H1 (cell line): Measurements from ENCODE around the gene LHPP. TPM values are rescaled to one million over a fixed set of nuclear protein-coding genes. Genes with fewer than 3 reads are reported as not detected.

Source experiments
- CTCF ChIA-PET: fragments of 300-600 bp; sonication (Branson Sonifier 250); formaldehyde crosslinking; loops from one replicate; lab custom pipeline; 2021; ENCODE audit not compliant: partially characterized antibody; lab: Charles Lee
- POLR2A ChIA-PET: fragments of 300-600 bp; sonication (Branson Sonifier 250); formaldehyde crosslinking; loops from one replicate; lab custom pipeline; 2021; ENCODE audit warnings: inconsistent platforms; ENCODE audit not compliant: partially characterized antibody; lab: Charles Lee
- DNase-seq, 2 experiments: peaks; one replicate each; pipeline versions ENCODE4 v3.0.0 to v3.0.0-alpha.2; 2010 to 2022; ENCODE audit warnings: low spot score in 2 of 2, low read depth in 1 of 2, mixed read lengths in 1 of 2
- FAIRE-seq: peaks from 2 replicates; lab custom pipeline; 2011; peaks lifted over from hg19 to GRCh38; lab: Jason Lieb, UNC
- H2AFZ ChIP-seq: 2 replicates; pipeline ENCODE4 v1.8.1; 2012; ENCODE audit warnings: low read length, inconsistent platforms
- H2AK5ac ChIP-seq: 2 replicates; pipeline ENCODE4 v1.6.1; 2013; ENCODE audit warnings: low read depth, low read length
- H2BK120ac ChIP-seq: replicated peaks from 2 replicates; pipeline ENCODE3; 2013; ENCODE audit warnings: low read depth, low read length, inconsistent platforms
- H2BK12ac ChIP-seq: 2 replicates; pipeline ENCODE4 v1.6.1; 2013; ENCODE audit warnings: low read depth, low read length
- H2BK15ac ChIP-seq: 2 replicates; pipeline ENCODE4 v1.6.1; 2013; ENCODE audit warnings: low read length
- H2BK20ac ChIP-seq: 2 replicates; pipeline ENCODE4 v1.6.1; 2013; ENCODE audit warnings: low read length
- H2BK5ac ChIP-seq: 2 replicates; pipeline ENCODE4 v1.6.1; 2013; ENCODE audit warnings: low read depth, low read length
- H3K14ac ChIP-seq: 2 replicates; pipeline ENCODE4 v1.6.1; 2013; ENCODE audit warnings: inconsistent platforms; ENCODE audit not compliant: insufficient read length
- H3K18ac ChIP-seq: 2 replicates; pipeline ENCODE4 v1.6.1; 2013; ENCODE audit warnings: low read length; ENCODE audit errors: extremely low read depth
- H3K23ac ChIP-seq: 2 replicates; pipeline ENCODE4 v1.6.1; 2013; ENCODE audit warnings: inconsistent platforms; ENCODE audit not compliant: insufficient read length
- H3K23me2 ChIP-seq: 2 replicates; pipeline ENCODE4 v1.6.1; 2013; ENCODE audit warnings: low read depth, low read length
- H3K27ac ChIP-seq: 2 replicates; pipeline ENCODE4 v1.6.1; 2011; ENCODE audit warnings: low read depth, low read length, inconsistent platforms
- H3K27me3 ChIP-seq, 4 experiments: replicated peaks in 1 of 4; 1 replicate in 1 of 4; 2 replicates in 3 of 4; pipeline versions ENCODE4 v1.6.1 to v1.8.1; 2011 to 2013; ENCODE audit warnings: low read length in 3 of 4, mild to moderate bottlenecking in 3 of 4, inconsistent platforms in 2 of 4, mixed read lengths in 2 of 4, moderate library complexity in 1 of 4; ENCODE audit not compliant: control insufficient read depth in 3 of 4, insufficient read depth in 3 of 4; ENCODE audit errors: extremely low read depth in 1 of 4
- H3K36me3 ChIP-seq, 4 experiments: 2 replicates each; pipeline versions ENCODE4 v1.6.1 to v1.8.1; 2011 to 2013; ENCODE audit warnings: mild to moderate bottlenecking in 4 of 4, low read length in 3 of 4, moderate library complexity in 2 of 4, control low read depth in 1 of 4, inconsistent platforms in 1 of 4; ENCODE audit not compliant: insufficient read depth in 4 of 4, control insufficient read depth in 2 of 4
- H3K4ac ChIP-seq: replicated peaks from 2 replicates; pipeline ENCODE3; 2013; ENCODE audit warnings: low read length, low read depth, mixed read lengths, inconsistent platforms; ENCODE audit not compliant: insufficient read length
- H3K4me1 ChIP-seq, 4 experiments: replicated peaks in 1 of 4; 1 replicate in 1 of 4; 2 replicates in 3 of 4; pipeline versions ENCODE4 v1.6.1 to v1.8.1; 2011 to 2013; ENCODE audit warnings: low read length in 3 of 4, inconsistent platforms in 2 of 4, mixed read lengths in 1 of 4; ENCODE audit not compliant: insufficient read depth in 4 of 4, control insufficient read depth in 3 of 4
- H3K4me2 ChIP-seq, 2 experiments: 2 replicates each; pipeline versions ENCODE4 v1.6.1 to v1.8.1; 2011 to 2013; ENCODE audit warnings: low read depth in 2 of 2, low read length in 2 of 2, control low read depth in 1 of 2, inconsistent platforms in 1 of 2, mild to moderate bottlenecking in 1 of 2; ENCODE audit not compliant: insufficient read depth in 1 of 2
- H3K4me3 ChIP-seq, 4 experiments: fragments of 200-600, 300-600 bp in 1 of 4; sonication (generic), shearing (Covaris generic), sonication (Bioruptor Twin) in 1 of 4; 2 replicates each; pipeline versions ENCODE4 v1.5.1 to v1.8.1; 2011 to 2016; ENCODE audit warnings: low read length in 4 of 4, low read depth in 3 of 4, control low read depth in 2 of 4, inconsistent platforms in 2 of 4, mild to moderate bottlenecking in 2 of 4, mixed read lengths in 1 of 4, moderate library complexity in 1 of 4; ENCODE audit not compliant: insufficient read depth in 2 of 4; ENCODE audit errors: extremely low read depth in 1 of 4
- H3K56ac ChIP-seq: replicated peaks from 2 replicates; pipeline ENCODE3; 2013; ENCODE audit warnings: low read depth, mild to moderate bottlenecking, mixed read lengths, low read length, inconsistent platforms; ENCODE audit not compliant: insufficient read length
- H3K79me1 ChIP-seq: 2 replicates; pipeline ENCODE4 v1.6.1; 2013; ENCODE audit warnings: low read depth, low read length, control low read depth
- H3K79me2 ChIP-seq, 2 experiments: 2 replicates each; pipeline versions ENCODE4 v1.6.1 to v1.8.1; 2012 to 2013; ENCODE audit warnings: low read length in 2 of 2, mild to moderate bottlenecking in 2 of 2, inconsistent platforms in 1 of 2; ENCODE audit not compliant: insufficient read depth in 2 of 2, control insufficient read depth in 1 of 2
- H3K9ac ChIP-seq, 4 experiments: replicated peaks in 1 of 4; 1 replicate in 1 of 4; 2 replicates in 3 of 4; pipeline versions ENCODE4 v1.6.1 to v1.8.1; 2011 to 2013; ENCODE audit warnings: low read depth in 3 of 4, low read length in 3 of 4, control low read depth in 2 of 4, mild to moderate bottlenecking in 2 of 4, moderate library complexity in 2 of 4, inconsistent platforms in 1 of 4; ENCODE audit errors: extremely low read depth in 1 of 4
- H3K9me3 ChIP-seq, 2 experiments: 2 replicates each; pipeline versions ENCODE4 v1.6.1 to v1.8.1; 2012 to 2013; ENCODE audit warnings: mild to moderate bottlenecking in 2 of 2, moderate library complexity in 2 of 2, control low read depth in 1 of 2, inconsistent platforms in 1 of 2, low read depth in 1 of 2, low read length in 1 of 2, mixed read lengths in 1 of 2; ENCODE audit not compliant: insufficient read depth in 2 of 2
- H4K20me1 ChIP-seq, 2 experiments: replicated peaks in 1 of 2; 2 replicates each; pipeline versions ENCODE3 to v1.8.1; 2011 to 2013; ENCODE audit warnings: inconsistent platforms in 2 of 2, low read length in 2 of 2, mild to moderate bottlenecking in 1 of 2; ENCODE audit not compliant: insufficient read depth in 2 of 2, control insufficient read depth in 1 of 2
- H4K5ac ChIP-seq: 2 replicates; pipeline ENCODE4 v1.6.1; 2013; ENCODE audit warnings: low read length, low read depth, mixed read lengths, inconsistent platforms; ENCODE audit not compliant: insufficient read length
- H4K8ac ChIP-seq: 2 replicates; pipeline ENCODE4 v1.8.0; 2013; ENCODE audit warnings: mild to moderate bottlenecking, moderate library complexity, low read length, inconsistent platforms; ENCODE audit not compliant: insufficient read depth; ENCODE audit errors: extremely low read depth
- H4K91ac ChIP-seq: replicated peaks from 2 replicates; pipeline ENCODE3; 2013; ENCODE audit warnings: low read length, mixed read lengths, inconsistent platforms; ENCODE audit not compliant: insufficient read length
- ASH2L ChIP-seq: fragments of 200-600, 300-600 bp; sonication (generic); IDR thresholded peaks from one replicate; pipeline ENCODE4 v1.7.1; 2017; ENCODE audit warnings: low read length
- CREB1 ChIP-seq: IDR thresholded peaks from 2 replicates; pipeline ENCODE4 v1.6.1; 2012; ENCODE audit warnings: inconsistent platforms
- EP300 ChIP-seq, 2 experiments: IDR thresholded peaks; 1 replicate in 1 of 2; 2 replicates in 1 of 2; pipeline ENCODE4 v1.6.1; 2011 to 2012; ENCODE audit warnings: low read depth in 2 of 2, low read length in 2 of 2, mild to moderate bottlenecking in 2 of 2, borderline replicate concordance in 1 of 2, inconsistent platforms in 1 of 2, moderate library complexity in 1 of 2
- HDAC2 ChIP-seq, 2 experiments: fragments of 300-600 bp in 1 of 2; sonication (generic) in 1 of 2; IDR thresholded peaks; 2 replicates each; pipeline ENCODE4 v1.6.1; 2011 to 2012; ENCODE audit warnings: low read depth in 2 of 2, low read length in 2 of 2, mild to moderate bottlenecking in 2 of 2, moderate library complexity in 2 of 2, borderline replicate concordance in 1 of 2, inconsistent platforms in 1 of 2
- POLR2AphosphoS5 ChIP-seq: IDR thresholded peaks from 2 replicates; pipeline ENCODE4 v1.6.1; 2011; ENCODE audit warnings: low read depth, low read length
- WGBS, 2 experiments: shearing (Covaris generic) in 1 of 2; methylation state at CpG; one replicate each; pipeline versions ENCODE4 v1.1.6 to v1.1.7; 2013 to 2015; ENCODE audit warnings: low lambda C conversion rate in 2 of 2, mixed read lengths in 2 of 2, inconsistent platforms in 1 of 2, low coverage in 1 of 2, missing lambda C conversion rate in 1 of 2; ENCODE audit not compliant: insufficient replicate concordance in 2 of 2, insufficient coverage in 1 of 2, insufficient read length in 1 of 2; ENCODE audit errors: extremely low coverage in 1 of 2, missing lambda C conversion rate in 1 of 2; 5-methylcytosine and 5-hydroxymethylcytosine counted together
- polyA plus RNA-seq, 7 experiments: library from polyadenylated mRNA; depleted of rRNA in 3 of 7; stranded (reverse) in 5 of 7; unstranded in 2 of 7; fragments of >200 nt in 5 of 7; fragments of 200-250 nt in 2 of 7; gene quantifications; 1 replicate in 5 of 7; 2 replicates in 1 of 7; 4 replicates in 1 of 7; pipeline versions ENCODE4 v1.2.1 to v1.2.3, GENCODE V29; 2011 to 2013; ENCODE audit warnings: missing spikeins in 2 of 7, mixed read lengths in 2 of 7
- total RNA-seq: library from RNA; stranded (reverse); fragmentation: NEBNext Ultra II Directional; extraction: Animal tissue kit (Norgen Biotek cat#: 25700); gene quantifications from 2 replicates; pipeline ENCODE4 v1.2.1, GENCODE V29; 2021
- TF ChIP-seq, protein P1 (sequence below): IDR thresholded peaks from 2 replicates; pipeline ENCODE4 v1.6.1; 2012; ENCODE audit warnings: inconsistent platforms

The LHPP gene
- total and polyA plus RNA-seq, 2 of the 8 experiments (the other 6 are each of a cell fraction or from before 2014, with no cell fraction given), result 26.0 to 45.0 TPM

- H3K23ac ChIP-seq, result no peak overlapping the region
- H3K79me1 ChIP-seq, result 0 out of 2 replicates have a peak, but pooled peaks cover 2% of the 10 kb centered on the region
- H3K18ac ChIP-seq, result no peak overlapping the region
- FAIRE-seq, result no peak
- H3K36me3 ChIP-seq, result no peaks in the 10 kb centered on the region
- WGBS, 2 experiments, result 99% methylated on average over 6 of the region's 6 CpGs; no CpG with 5 or more reads in 1 of the 2 experiments
- ChIA-PET CTCF (interaction anchor here (0.7 to 2.2 kb wide), 5 partner anchors 18 to 215 kb away, joined by 3 to 6 read pairs (median 3); no protein-coding TSS in a partner anchor), POLR2A (interaction anchor here (1.5 kb wide), 1 partner anchor 9 kb away, joined by 6 read pairs; no protein-coding TSS in a partner anchor)
- H4K5ac ChIP-seq, result no peak overlapping the region
- no peak overlapping the region for H2AK5ac ChIP-seq
- no peak overlapping the region for H2BK120ac ChIP-seq
- H2BK12ac ChIP-seq, result no peak overlapping the region
- no peak overlapping the region for H3K9ac ChIP-seq
- no peak overlapping the region for H2BK5ac ChIP-seq
- H3K23me2 ChIP-seq, result peaks cover 5% of the 10 kb centered on the region
- H3K4me2 ChIP-seq, result no peak overlapping the region
- no peak overlapping the region for H2BK15ac ChIP-seq
- no peaks in the 10 kb centered on the region for H3K9me3 ChIP-seq
- H3K14ac ChIP-seq, result no peak overlapping the region
- TF ChIP-seq HDAC2 (IDR thresholded peaks at IDR 0.05; ENCODE audit: borderline replicate concordance in 1 of 2, low read depth in 2 of 2, low read length in 2 of 2), result no peak
- no peak for TF ChIP-seq CREB1
- TF ChIP-seq ASH2L, result no peak
- no peak for TF ChIP-seq EP300 (IDR thresholded peaks at IDR 0.05; ENCODE audit: borderline replicate concordance in 1 of 2, low read depth in 2 of 2, low read length in 2 of 2)
- TF ChIP-seq POLR2AphosphoS5, result no peak
- TF ChIP-seq, protein P1, sequence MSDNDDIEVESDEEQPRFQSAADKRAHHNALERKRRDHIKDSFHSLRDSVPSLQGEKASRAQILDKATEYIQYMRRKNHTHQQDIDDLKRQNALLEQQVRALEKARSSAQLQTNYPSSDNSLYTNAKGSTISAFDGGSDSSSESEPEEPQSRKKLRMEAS, result no peak
- TF ChIP-seq, all 59 proteins: peak for 0
- H3K56ac ChIP-seq, result no peak overlapping the region
- no peak overlapping the region for H3K4me3 ChIP-seq
- H3K79me2 ChIP-seq, result no peaks in the 10 kb centered on the region
- H3K27me3 ChIP-seq, result no peaks in the 10 kb centered on the region; a peak in 2 of 7 replicates
- H3K4me1 ChIP-seq, result no peaks in the 10 kb centered on the region
- H2AFZ ChIP-seq, result no peak overlapping the region
- H4K20me1 ChIP-seq, result peaks cover 2 to 9% of the 10 kb centered on the region in 2 experiments
- no peak overlapping the region for H4K91ac ChIP-seq
- H2BK20ac ChIP-seq, result no peak overlapping the region
- H3K27ac ChIP-seq, result no peak overlapping the region
- H4K8ac ChIP-seq, result no peak overlapping the region
- no peak for DNase-seq
- no peak overlapping the region for H3K4ac ChIP-seq
Measured at GRCh38 chr10:124594240-124594639, 132.6 kb downstream of the LHPP start.
